ENCODE measurements around the gene KRI1.

The KRI1 gene

GRCh38 chr19:10517361-10517759, 48.5 kb downstream of the KRI1 start, which contains the start of gene S1PR5:
Gene S1PR5 (minus strand): TSS chr19:10517447. CDS start chr19:10515011, 2,436 bp downstream.
- TF ChIP-seq RARB (CRISPR knock-in tag; IDR thresholded peaks at IDR 0.05) (no peak), GLIS3 (CRISPR knock-in tag; IDR thresholded peaks at IDR 0.05) (no peak), PATZ1 (CRISPR knock-in tag; IDR thresholded peaks at IDR 0.05; ENCODE audit: borderline replicate concordance) (no peak), TCF4 (CRISPR knock-in tag; IDR thresholded peaks at IDR 0.05; ENCODE audit: borderline replicate concordance) (no peak), ZC3H10 (CRISPR knock-in tag; IDR thresholded peaks at IDR 0.05) (no peak), ZFP3 (CRISPR knock-in tag; IDR thresholded peaks at IDR 0.05) (no peak), CSDC2 (CRISPR knock-in tag; IDR thresholded peaks at IDR 0.05) (no peak), ZNF70 (CRISPR knock-in tag; IDR thresholded peaks at IDR 0.05) (no peak), ZNF8 (CRISPR knock-in tag; IDR thresholded peaks at IDR 0.05) (no peak)
- peak; percentile 66 for ATAC-seq

GRCh38 chr19:10516671-10517286, 49.0 kb downstream of the KRI1 start:
- ATAC-seq = no peak; the same call in 2 of the 3 replicates

More at GRCh38 chr19:10516671-10517286, 49.0 kb downstream of the KRI1 start:
- TF ChIP-seq CREB5 (CRISPR knock-in tag; IDR thresholded peaks at IDR 0.05; ENCODE audit: low read depth) (no peak), ZFP30 (CRISPR knock-in tag; IDR thresholded peaks at IDR 0.05) (no peak), CSRNP3 (CRISPR knock-in tag; IDR thresholded peaks at IDR 0.05) (no peak), OSR1 (CRISPR knock-in tag; IDR thresholded peaks at IDR 0.05) (no peak), PATZ1 (CRISPR knock-in tag; IDR thresholded peaks at IDR 0.05; ENCODE audit: borderline replicate concordance) (no peak), TCF4 (CRISPR knock-in tag; IDR thresholded peaks at IDR 0.05; ENCODE audit: borderline replicate concordance) (no peak), ZNF8 (CRISPR knock-in tag; IDR thresholded peaks at IDR 0.05) (no peak), TOX (CRISPR knock-in tag; IDR thresholded peaks at IDR 0.05; ENCODE audit: borderline replicate concordance) (no peak), BACH2 (CRISPR knock-in tag; IDR thresholded peaks at IDR 0.05; ENCODE audit: borderline replicate concordance) (no peak), SNAI2 (CRISPR knock-in tag; IDR thresholded peaks at IDR 0.05) (no peak), CSDC2 (CRISPR knock-in tag; IDR thresholded peaks at IDR 0.05) (no peak), ARNTL (CRISPR knock-in tag; IDR thresholded peaks at IDR 0.05; ENCODE audit: borderline replicate concordance, low read depth) (no peak), ZFP3 (CRISPR knock-in tag; IDR thresholded peaks at IDR 0.05) (no peak), ZNF565 (CRISPR knock-in tag; conservative IDR thresholded peaks at IDR 0.05; ENCODE audit: low read depth) (no peak), ESRRG (CRISPR knock-in tag; IDR thresholded peaks at IDR 0.05) (no peak), POU6F1 (CRISPR knock-in tag; IDR thresholded peaks at IDR 0.05; ENCODE audit: borderline replicate concordance, low read depth) (no peak)
